Activated CD8-positive, alpha-beta memory T cell treated with anti-CD3 and anti-CD28 coated beads, Interleukin-2, amount 50 U/mL, for 1 hour (primary cell): ENCODE measurements around the gene IRGQ.
"Not testable (repeated sequence)": the region's sequence is repeated elsewhere in the genome, so short reads cannot be mapped to it uniquely, and the experiment has no call there.

Source experiments
- DNase-seq: peaks from one replicate; pipeline ENCODE4 v3.0.0-alpha.2; 2020; ENCODE audit errors: extremely low read depth

IRGQ gene, protein sequence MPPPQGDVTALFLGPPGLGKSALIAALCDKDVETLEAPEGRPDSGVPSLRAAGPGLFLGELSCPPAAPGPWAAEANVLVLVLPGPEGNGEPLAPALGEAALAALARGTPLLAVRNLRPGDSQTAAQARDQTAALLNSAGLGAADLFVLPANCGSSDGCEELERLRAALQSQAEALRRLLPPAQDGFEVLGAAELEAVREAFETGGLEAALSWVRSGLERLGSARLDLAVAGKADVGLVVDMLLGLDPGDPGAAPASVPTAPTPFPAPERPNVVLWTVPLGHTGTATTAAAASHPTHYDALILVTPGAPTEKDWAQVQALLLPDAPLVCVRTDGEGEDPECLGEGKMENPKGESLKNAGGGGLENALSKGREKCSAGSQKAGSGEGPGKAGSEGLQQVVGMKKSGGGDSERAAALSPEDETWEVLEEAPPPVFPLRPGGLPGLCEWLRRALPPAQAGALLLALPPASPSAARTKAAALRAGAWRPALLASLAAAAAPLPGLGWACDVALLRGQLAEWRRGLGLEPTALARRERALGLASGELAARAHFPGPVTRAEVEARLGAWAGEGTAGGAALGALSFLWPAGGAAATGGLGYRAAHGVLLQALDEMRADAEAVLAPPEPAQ

DNA sequence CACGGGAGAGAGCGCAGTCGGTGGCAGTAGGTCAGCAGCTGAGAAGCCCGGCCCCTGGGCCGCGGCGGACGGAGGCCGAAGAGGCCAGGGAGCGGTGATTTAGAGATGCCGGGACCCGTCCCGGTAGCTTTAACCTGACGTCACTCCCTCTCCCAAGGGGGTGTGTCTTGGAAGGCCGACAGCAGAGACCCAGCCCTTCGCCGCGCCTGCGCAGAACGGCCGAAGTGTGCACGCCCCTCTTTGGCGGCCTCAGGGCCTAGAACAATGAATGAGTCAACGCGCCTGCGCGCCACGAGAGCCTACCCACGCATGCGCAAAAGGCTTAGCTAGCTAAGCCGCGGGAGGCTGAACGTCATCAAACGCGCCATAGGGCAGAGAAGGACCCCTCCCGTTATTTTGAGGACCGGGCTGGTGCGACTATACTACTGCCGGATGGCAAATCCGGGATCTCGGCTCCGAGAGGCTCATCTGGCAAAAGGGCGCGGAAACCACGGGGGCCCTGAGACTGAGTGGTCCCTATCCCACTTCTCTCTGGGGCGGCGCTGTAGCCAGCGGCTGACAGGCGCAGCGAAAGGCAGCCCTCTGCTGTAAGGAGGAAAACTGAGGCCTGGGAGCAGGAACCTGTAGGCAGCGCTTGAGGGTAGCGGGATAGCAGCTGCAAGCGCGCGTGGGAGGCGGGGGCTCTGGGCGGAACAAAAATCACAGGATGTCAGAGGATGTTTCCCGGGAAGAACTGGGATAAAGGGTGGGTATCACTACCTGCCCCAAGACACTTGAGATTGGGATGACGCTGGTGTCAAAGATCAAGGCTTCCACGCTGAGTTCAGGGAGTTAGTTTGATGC, at the start of gene IRGQ, which contains the start of gene ZNF576:
Gene IRGQ (minus strand): TSS at position 136 of the 843 bp plus-strand sequence. CDS start 796 bp downstream, outside the sequence.
Gene ZNF576 (plus strand): TSS at position 597 of the 843 bp plus-strand sequence. CDS start 514 bp downstream, outside the sequence.
- DNase-seq, result peak; percentile 99

GRCh38 chr19:43644181-43644580, 48.2 kb upstream of the IRGQ start:
- DNase-seq, result no peak

DNA sequence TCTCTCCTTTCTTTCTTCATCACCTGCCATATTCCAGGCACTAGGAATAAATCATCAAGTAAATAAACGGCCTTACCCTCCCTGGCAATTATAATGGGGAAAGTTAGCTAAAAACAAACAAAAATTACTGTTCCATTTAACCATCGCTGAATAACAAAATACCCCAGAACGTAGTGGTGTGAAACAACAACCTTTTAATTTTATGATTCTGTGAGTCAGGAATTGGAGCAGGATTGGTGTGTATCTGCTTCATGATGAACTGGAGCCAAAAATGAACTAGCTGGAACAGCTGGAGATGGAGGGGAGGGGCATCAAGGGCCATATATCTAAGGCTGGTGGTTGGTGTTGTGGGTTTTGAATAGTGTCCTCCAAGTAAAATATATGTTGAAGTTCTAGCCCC, 47.4 kb upstream of the IRGQ start:
- no peak for DNase-seq

GRCh38 chr19:43642531-43642930, 46.6 kb upstream of the IRGQ start:
- no peak for DNase-seq

DNA sequence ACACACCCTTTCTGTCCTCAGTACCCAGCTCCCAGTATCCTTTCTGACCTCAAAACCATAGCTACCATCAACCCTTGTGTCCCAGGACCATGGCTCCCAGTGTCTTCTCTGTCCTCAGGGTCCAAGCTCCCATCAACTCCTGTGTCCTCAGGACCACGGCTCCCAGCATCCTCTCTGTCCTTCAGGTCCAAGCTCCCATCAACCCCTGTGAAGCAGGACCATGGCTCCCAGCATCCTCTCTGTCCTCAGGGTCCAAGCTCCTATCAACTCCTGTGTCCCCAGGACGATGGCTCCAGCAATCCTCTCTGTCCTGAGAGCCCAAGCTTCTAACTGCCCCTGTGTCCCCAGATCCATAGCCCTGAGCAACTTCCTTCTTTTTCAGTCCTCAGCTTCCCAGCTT, 45.4 kb upstream of the IRGQ start:
- no peak for DNase-seq

GRCh38 chr19:43640424-43640757, 44.5 kb upstream of the IRGQ start:
- DNase-seq, result no peak

- no peak for DNase-seq
Observed at GRCh38 chr19:43639519-43640423, 43.8 kb upstream of the IRGQ start, which contains the start of gene CADM4. TSS of gene CADM4 (minus strand) at chr19:43639850. CDS start at chr19:43639790, 60 bp downstream.

- no peak for DNase-seq
Observed at GRCh38 chr19:43638995-43639518, 43.1 kb upstream of the IRGQ start.

- DNase-seq, result no peak
Observed at GRCh38 chr19:43638214-43638994, 42.5 kb upstream of the IRGQ start.

DNA sequence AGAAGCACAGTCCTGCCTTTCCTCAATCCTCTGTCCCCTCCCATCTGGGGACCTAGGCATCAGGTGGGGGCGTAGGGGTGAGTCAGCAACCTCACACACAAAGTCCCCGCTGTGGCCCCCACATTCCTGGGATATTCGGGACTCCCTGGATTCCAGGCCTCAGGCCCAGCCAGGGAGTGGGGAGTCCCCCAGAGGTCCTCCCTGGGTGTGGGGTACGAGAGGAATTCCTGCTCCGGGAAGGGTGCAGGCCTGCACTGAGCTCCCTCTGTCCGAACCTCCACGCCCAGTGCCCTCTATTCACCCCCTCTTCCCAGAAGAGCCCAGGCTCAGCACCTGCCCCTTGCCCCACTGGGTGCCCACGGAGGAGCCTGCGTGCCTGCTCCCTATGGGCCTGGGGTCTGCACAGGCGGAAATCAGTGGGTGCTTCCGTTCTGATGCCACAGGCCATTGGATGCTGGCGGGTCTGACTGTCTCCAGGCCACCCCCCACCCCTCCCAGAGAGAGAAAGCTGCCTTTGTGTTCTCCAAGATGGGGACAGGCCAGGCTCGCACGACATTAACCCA, 40.3 kb upstream of the IRGQ start:
- no peak for DNase-seq

DNA sequence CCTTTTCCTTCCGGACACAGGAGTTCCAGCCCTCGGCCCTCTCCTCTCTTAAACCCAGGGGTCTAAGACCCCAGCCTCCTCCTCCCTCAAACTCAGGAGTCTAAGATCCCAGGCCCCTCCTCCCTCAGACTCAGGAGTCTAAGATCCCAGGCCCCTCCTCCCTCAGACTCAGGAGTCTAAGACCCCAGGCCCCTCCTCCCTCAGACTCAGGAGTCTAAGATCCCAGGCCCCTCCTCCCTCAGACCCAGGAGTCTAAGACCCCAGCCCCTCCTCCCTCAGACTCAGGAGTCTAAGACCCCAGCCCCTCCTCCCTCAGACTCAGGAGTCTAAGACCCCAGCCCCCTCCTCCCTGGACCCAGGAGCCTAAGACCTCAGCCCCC, 39.6 kb upstream of the IRGQ start:
- not testable (repeated sequence) for DNase-seq

GRCh38 chr19:43634872-43635560, 39.1 kb upstream of the IRGQ start:
- DNase-seq, result no peak

DNA sequence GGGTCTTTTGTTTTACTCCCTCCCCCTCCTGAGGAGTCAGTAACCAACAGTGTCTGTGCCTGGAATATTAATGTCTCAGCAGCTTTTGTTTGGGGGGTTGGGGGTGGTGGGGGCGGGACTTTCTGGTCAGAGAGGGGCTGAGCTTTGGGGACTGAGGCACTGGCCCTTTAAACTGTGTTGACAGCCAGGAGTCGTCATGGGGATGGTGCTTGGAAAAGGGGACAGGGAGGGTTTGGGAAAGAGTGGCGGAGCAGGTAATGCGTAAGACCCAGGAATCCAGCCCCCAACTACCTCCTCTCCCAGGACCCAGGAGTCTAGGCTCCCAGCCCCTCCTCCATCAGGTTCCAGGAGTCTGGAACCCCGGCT, 38.6 kb upstream of the IRGQ start:
- DNase-seq, result no peak

DNA sequence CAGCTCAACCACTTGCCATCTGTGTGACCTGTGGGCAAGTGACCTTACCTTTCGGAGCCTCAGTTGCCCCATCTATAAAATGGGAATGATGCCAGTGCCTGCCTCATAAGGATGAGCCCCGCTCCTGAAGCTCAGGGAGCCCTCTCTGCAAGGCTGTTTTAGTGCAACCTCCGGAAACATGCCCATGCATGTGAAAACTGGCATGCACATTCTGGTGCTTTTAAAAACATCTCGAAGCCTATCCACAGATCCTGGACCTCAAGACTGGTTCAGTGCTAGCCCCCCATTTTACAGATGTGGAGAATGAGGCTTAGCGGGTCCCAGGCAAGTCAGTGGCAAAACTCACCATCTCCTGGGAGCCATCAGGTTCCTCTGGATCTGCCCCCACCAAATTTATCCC, 38.1 kb upstream of the IRGQ start:
- DNase-seq, result no peak

DNA sequence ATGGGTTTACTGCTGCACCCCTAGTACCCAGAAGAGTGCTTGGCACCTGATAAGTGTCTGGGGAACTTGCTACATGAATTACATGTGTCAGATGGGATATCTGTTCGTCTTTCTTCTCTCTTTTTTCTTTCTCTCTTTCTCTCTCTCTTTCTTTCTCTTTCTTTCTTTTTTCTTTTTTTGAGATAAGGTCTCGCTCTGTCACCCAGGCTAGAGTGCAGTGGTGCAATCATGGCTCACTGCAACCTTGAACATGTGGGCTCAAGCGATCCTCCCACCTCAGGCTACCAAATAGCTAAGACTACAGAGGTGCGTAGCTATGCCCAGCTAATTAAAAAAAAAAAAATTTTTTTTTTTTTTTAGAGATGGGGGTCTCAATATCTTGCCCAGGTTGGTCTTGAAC, 37.6 kb upstream of the IRGQ start:
- no peak for DNase-seq

DNA sequence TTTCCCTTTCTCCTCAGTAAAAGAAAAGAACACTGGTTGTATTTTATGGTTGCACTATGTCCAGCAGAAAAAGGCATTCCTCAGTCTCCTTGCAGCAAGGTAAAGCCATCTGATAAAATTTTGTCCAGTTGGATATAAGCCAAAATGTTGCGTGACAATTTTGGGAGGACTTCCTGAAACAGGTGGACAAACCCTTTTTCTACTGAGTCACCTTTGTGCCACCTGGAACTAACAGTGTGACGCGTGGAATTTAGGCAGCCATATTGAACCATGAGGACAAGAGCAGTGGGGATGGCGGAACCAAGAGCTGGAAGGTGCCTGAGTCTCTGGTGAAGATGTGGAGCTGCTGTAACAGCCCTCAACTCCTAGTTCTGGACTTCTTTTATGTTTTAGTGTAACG, 35.6 kb upstream of the IRGQ start:
- no peak for DNase-seq

DNA sequence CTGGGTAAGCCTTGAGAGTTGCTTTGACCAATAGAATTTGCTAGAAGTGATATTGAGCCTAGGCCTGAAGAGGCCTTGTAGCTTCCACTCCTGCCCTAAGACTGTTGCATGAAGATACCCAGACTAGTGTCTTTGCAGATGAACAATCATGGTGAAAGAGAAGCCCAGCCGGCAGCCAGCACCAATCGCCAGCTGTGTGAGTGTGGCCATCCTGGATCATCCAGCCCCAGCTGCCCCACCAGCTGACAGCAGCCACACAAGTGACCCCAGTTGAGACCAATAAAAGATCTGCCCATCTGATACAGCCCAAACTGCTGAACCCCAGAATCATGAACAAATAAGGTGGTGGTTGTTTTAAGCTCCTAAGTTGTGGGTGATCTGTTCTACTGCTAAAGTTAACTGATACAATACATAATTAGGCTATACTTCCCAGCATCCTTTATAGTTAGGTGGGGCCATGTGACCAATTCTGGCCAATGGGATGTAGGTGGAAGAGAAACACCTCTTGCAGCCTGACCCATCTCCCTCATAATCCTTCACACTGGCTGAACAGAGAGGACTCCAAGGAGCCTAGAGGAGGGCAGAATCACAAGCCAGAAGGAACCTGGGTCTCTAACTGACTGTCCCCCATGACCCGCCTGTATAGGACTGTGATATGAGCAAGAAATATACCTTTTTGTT, 32.9 kb upstream of the IRGQ start:
- DNase-seq, result no peak

DNA sequence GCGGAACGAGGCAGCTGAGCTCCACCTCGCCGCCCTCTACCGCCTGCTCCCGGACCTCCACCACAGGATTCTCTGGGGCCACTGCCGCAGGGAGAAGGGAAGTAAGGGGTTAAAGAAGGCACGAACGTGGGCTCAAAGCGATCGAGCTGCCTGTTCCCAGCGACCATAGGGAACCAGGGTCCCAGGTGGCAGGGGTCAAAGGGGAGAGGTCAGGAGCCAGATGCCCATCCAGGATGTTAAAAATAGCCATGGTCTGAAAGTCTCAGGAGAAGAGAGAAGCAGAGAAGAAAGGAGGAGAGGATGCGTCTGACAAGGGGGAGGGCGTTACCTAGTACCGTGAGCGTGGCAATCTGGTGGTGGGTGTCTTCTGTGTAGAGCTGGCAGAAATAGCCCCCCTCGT, 30.9 kb upstream of the IRGQ start:
- no peak for DNase-seq
